Measurements from ENCODE around the gene SLC30A2.

DNA sequence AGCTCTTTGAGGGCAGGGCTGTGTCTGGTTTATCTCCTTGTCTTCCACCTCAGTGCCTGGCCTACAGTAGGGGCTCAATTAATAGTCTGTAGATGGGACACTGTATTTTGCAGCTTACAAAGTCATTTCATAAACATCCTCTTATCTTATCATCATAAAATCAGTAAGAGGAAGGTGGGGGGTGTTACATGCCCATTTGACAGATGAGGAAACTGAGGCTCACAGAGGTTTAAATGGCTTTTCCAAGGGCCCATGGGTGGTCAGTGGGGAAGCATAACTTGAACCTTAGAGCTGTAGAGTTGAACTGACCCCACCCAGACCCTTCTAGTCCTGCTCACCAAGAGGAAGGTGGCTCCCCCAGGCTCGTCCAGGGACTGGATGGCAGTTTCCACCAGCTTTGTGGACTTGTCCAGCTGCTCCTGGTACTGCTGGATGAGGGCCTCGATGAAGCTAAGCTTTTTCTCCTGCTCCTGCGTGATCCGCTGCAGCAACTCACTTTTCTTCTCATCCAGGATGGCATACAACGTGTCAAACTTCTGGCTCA, 12.2 kb upstream of the SLC30A2 start:
- no peak for TF ChIP-seq POLR2A (IDR thresholded peaks at IDR 0.05)
- TF ChIP-seq, protein P1, sequence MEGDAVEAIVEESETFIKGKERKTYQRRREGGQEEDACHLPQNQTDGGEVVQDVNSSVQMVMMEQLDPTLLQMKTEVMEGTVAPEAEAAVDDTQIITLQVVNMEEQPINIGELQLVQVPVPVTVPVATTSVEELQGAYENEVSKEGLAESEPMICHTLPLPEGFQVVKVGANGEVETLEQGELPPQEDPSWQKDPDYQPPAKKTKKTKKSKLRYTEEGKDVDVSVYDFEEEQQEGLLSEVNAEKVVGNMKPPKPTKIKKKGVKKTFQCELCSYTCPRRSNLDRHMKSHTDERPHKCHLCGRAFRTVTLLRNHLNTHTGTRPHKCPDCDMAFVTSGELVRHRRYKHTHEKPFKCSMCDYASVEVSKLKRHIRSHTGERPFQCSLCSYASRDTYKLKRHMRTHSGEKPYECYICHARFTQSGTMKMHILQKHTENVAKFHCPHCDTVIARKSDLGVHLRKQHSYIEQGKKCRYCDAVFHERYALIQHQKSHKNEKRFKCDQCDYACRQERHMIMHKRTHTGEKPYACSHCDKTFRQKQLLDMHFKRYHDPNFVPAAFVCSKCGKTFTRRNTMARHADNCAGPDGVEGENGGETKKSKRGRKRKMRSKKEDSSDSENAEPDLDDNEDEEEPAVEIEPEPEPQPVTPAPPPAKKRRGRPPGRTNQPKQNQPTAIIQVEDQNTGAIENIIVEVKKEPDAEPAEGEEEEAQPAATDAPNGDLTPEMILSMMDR (IDR thresholded peaks at IDR 0.05), result no peak

Data from heart left ventricle (tissue), 13 donors.